ENCODE data around the gene CRIP1.

DNA sequence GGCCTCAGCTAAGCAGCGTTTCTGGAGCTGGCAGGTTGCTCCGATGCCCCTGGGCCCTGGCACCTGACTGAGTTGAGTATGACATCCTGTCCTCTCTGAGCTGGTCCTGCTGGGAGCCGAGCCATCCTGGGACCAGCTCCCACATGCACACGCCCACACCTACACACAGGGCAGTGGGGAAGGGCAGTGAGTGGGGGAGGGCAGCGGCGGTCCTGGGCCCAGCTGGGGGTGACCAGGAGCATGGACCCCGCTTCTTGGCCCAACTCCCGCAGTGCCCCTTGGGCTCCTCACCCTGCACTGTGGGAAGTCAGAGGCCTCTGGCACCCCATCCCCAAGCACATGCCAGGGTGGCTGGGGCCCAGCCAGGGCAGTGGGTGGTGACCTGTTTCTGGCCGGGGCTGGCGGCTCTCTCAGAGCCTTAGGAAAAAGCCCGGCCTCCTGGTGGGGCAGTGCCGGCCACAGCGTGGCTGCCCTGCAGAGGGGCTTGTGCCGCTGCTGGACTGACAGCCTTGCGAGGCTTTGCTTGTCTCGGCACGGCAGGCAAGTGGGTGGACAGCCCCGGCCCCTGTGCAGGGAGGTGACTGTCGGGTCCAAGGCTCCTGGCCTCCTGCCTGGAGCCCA lies 18.0 kb upstream of the CRIP1 start:
- TF ChIP-seq CTCF (IDR thresholded peaks at IDR 0.05) (no peak), POLR2A (IDR thresholded peaks at IDR 0.05) (no peak)
